ENCODE data around the gene CYS1. TPM values are rescaled to one million over a fixed set of nuclear protein-coding genes. Genes with fewer than 3 reads are reported as not detected.
"Not testable (repeated sequence)": the region's sequence is repeated elsewhere in the genome, so short reads cannot be mapped to it uniquely, and the experiment has no call there.

The CYS1 gene
- total RNA-seq, 1 experiment from 2014 or later, result not detected

- Mint-ChIP-seq H3K4me1 (ENCODE audit: insufficient read depth, unreplicated experiment) (peaks cover 18% of the 10 kb centered on the region), H3K27me3 (ENCODE audit: insufficient read depth, unreplicated experiment) (peaks cover 10% of the 10 kb centered on the region), H3K36me3 (ENCODE audit: insufficient read depth, unreplicated experiment) (no peaks in the 10 kb centered on the region), H3K27ac (ENCODE audit: low read depth, unreplicated experiment) (no peak overlapping the region), H3K4me3 (ENCODE audit: unreplicated experiment) (no peak overlapping the region), H3K9me3 (ENCODE audit: unreplicated experiment) (no peaks in the 10 kb centered on the region)
- ChIA-PET POLR2A (no interaction called here), CTCF (interaction anchor here (1.0 to 7.4 kb wide), 6 partner anchors 13 to 313 kb away, joined by 4 to 127 read pairs (median 6); partner anchors contain the start of gene CYS1)
- no TSS peak for BruUV-seq (replicated peaks)
- no peak for DNase-seq (ENCODE audit: unreplicated experiment)
- TF ChIP-seq CTCF (IDR thresholded peaks at IDR 0.05; ENCODE audit: unreplicated experiment), result no peak
- intact Hi-C loops (cut with micrococcal nuclease), result no loop called here
These were observed 15.0 kb upstream of the CYS1 start for GRCh38 chr2:10095175-10095574.

DNA sequence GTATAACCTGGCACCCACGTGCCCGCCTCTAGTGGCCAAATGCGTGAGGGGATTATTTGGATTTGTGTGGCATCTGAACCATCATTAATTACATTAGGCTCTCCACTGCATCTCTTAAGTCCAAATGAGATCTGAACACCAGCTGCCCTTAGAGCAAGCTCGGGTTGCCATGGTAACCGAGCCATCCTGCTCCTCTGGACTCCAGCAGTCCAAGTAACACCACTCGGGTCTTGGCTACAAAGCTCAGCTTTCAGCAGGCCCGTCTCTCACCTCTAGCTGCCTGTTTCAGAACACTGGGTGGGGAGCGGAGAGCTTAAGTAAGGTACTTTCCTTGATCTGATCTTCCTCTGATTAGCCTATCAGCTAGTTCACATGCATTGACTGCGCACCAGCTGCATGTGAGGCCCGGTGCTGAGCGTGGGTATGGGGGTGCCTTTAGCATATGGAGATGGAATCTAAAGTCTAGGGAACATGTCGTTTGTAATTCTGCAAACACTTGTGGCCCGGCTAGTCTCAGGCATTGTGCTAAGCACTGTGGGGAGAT is 14.1 kb upstream of the CYS1 start:
- no peaks in the 10 kb centered on the region for H3K36me3 Mint-ChIP-seq (ENCODE audit: insufficient read depth, unreplicated experiment)
- no TSS peak for BruUV-seq (replicated peaks)
- H3K4me3 Mint-ChIP-seq (ENCODE audit: unreplicated experiment), result no peak overlapping the region
- H3K27me3 Mint-ChIP-seq (ENCODE audit: insufficient read depth, unreplicated experiment), result peaks cover 10% of the 10 kb centered on the region
- TF ChIP-seq CTCF (IDR thresholded peaks at IDR 0.05; ENCODE audit: unreplicated experiment), result no peak
- peaks cover 18% of the 10 kb centered on the region for H3K4me1 Mint-ChIP-seq (ENCODE audit: insufficient read depth, unreplicated experiment)
- H3K27ac Mint-ChIP-seq (ENCODE audit: low read depth, unreplicated experiment), result no peak overlapping the region
- DNase-seq (ENCODE audit: unreplicated experiment), result no peak
- CTCF ChIA-PET, result interaction anchor here (1.1 to 7.4 kb wide), 2 partner anchors 23 to 341 kb away, joined by 3 to 127 read pairs; no protein-coding TSS in a partner anchor
- intact Hi-C loops (cut with micrococcal nuclease), result no loop called here
- H3K9me3 Mint-ChIP-seq (ENCODE audit: unreplicated experiment), result no peaks in the 10 kb centered on the region
- POLR2A ChIA-PET, result no interaction called here

GRCh38 chr2:10091889-10092244 is 11.7 kb upstream of the CYS1 start:
- peaks cover 11% of the 10 kb centered on the region for H3K4me1 Mint-ChIP-seq (ENCODE audit: insufficient read depth, unreplicated experiment)
- DNase-seq (ENCODE audit: unreplicated experiment); H3K9me3 Mint-ChIP-seq (ENCODE audit: unreplicated experiment); H3K4me3 Mint-ChIP-seq (ENCODE audit: unreplicated experiment); BruUV-seq (replicated peaks); intact Hi-C loops (cut with micrococcal nuclease); H3K36me3 Mint-ChIP-seq (ENCODE audit: insufficient read depth, unreplicated experiment); H3K27ac Mint-ChIP-seq (ENCODE audit: low read depth, unreplicated experiment): not testable (repeated sequence)
- CTCF ChIA-PET, result interaction anchor here (0.6 to 2.3 kb wide), 5 partner anchors 9 to 347 kb away, joined by 3 to 9 read pairs (median 4); no protein-coding TSS in a partner anchor
- peaks cover 10% of the 10 kb centered on the region for H3K27me3 Mint-ChIP-seq (ENCODE audit: insufficient read depth, unreplicated experiment)
- POLR2A ChIA-PET, result interaction anchor here (0.7 kb wide), 1 partner anchor 20 kb away, joined by 3 read pairs; no protein-coding TSS in a partner anchor

- TF ChIP-seq CTCF (IDR thresholded peaks at IDR 0.05; ENCODE audit: unreplicated experiment), result no peak
- Mint-ChIP-seq H3K27me3 (ENCODE audit: insufficient read depth, unreplicated experiment) (peaks cover 10% of the 10 kb centered on the region), H3K27ac (ENCODE audit: low read depth, unreplicated experiment) (no peak overlapping the region), H3K36me3 (ENCODE audit: insufficient read depth, unreplicated experiment) (no peaks in the 10 kb centered on the region), H3K4me3 (ENCODE audit: unreplicated experiment) (no peak overlapping the region), H3K4me1 (ENCODE audit: insufficient read depth, unreplicated experiment) (peaks cover 11% of the 10 kb centered on the region), H3K9me3 (ENCODE audit: unreplicated experiment) (no peaks in the 10 kb centered on the region)
- POLR2A ChIA-PET, result no interaction called here
- CTCF ChIA-PET, result interaction anchor here (0.6 to 2.9 kb wide), 6 partner anchors 12 to 586 kb away, joined by 3 to 21 read pairs (median 4); no protein-coding TSS in a partner anchor
- intact Hi-C loops (cut with micrococcal nuclease), result no loop called here
- DNase-seq (ENCODE audit: unreplicated experiment), result no peak
- BruUV-seq (replicated peaks), result no TSS peak
These were observed 11.1 kb upstream of the CYS1 start for GRCh38 chr2:10091182-10091888.
